Measurements from ENCODE around the gene NOLC1. TPM values are rescaled to one million over a fixed set of nuclear protein-coding genes. Genes with fewer than 3 reads are reported as not detected.

NOLC1 gene
- total RNA-seq, 1 experiment from 2014 or later: 168 TPM

GRCh38 chr10:102163342-102163989 lies 11.3 kb downstream of the NOLC1 start:
- intact Hi-C loops (cut with micrococcal nuclease): no loop called here
- ChIA-PET POLR2A (interaction anchor here (0.5 kb wide), 1 partner anchor 179 kb away, joined by 3 read pairs; no protein-coding TSS in a partner anchor), CTCF (interaction anchor here (0.6 to 2.5 kb wide), 2 partner anchors 183 to 1068 kb away, joined by 3 to 6 read pairs; no protein-coding TSS in a partner anchor)
- H3K4me1 Mint-ChIP-seq (ENCODE audit: insufficient read depth, unreplicated experiment): no peaks in the 10 kb centered on the region
- H3K4me3 Mint-ChIP-seq (ENCODE audit: unreplicated experiment): no peak overlapping the region
- H3K27me3 Mint-ChIP-seq (ENCODE audit: insufficient read depth, unreplicated experiment): no peaks in the 10 kb centered on the region
- BruUV-seq (replicated peaks): TSS peak; percentile 43
- H3K9me3 Mint-ChIP-seq (ENCODE audit: unreplicated experiment): no peaks in the 10 kb centered on the region
- peaks cover 51% of the 10 kb centered on the region for H3K36me3 Mint-ChIP-seq (ENCODE audit: insufficient read depth, unreplicated experiment)
- DNase-seq (ENCODE audit: unreplicated experiment): no peak
- TF ChIP-seq, protein P1, sequence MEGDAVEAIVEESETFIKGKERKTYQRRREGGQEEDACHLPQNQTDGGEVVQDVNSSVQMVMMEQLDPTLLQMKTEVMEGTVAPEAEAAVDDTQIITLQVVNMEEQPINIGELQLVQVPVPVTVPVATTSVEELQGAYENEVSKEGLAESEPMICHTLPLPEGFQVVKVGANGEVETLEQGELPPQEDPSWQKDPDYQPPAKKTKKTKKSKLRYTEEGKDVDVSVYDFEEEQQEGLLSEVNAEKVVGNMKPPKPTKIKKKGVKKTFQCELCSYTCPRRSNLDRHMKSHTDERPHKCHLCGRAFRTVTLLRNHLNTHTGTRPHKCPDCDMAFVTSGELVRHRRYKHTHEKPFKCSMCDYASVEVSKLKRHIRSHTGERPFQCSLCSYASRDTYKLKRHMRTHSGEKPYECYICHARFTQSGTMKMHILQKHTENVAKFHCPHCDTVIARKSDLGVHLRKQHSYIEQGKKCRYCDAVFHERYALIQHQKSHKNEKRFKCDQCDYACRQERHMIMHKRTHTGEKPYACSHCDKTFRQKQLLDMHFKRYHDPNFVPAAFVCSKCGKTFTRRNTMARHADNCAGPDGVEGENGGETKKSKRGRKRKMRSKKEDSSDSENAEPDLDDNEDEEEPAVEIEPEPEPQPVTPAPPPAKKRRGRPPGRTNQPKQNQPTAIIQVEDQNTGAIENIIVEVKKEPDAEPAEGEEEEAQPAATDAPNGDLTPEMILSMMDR (IDR thresholded peaks at IDR 0.05; ENCODE audit: unreplicated experiment): no peak
- no peak overlapping the region for H3K27ac Mint-ChIP-seq (ENCODE audit: low read depth, unreplicated experiment)

DNA sequence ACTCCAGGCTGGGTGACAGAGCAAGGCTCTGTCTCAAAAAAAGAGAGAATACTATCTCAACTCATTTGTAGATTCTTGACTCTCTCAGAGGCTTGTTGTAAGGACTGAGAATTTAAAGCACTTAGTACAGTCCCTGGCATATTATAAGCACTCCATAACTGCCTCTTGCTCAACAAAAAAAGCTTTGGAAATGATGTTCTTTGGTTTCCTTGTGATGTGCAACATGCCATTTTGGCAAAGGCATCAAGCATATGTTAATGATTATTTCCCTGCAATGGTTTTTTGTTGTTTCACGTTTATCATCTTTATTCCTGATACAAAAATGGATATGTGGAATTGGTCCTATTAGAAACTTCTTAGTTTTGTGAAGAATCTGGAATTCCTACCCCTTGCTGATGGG lies 15.7 kb downstream of the NOLC1 start:
- DNase-seq (ENCODE audit: unreplicated experiment): no peak
- TF ChIP-seq, protein P1 (IDR thresholded peaks at IDR 0.05; ENCODE audit: unreplicated experiment): no peak
- Mint-ChIP-seq H3K36me3 (ENCODE audit: insufficient read depth, unreplicated experiment) (peaks cover 7% of the 10 kb centered on the region), H3K9me3 (ENCODE audit: unreplicated experiment) (no peaks in the 10 kb centered on the region), H3K4me1 (ENCODE audit: insufficient read depth, unreplicated experiment) (peaks cover 5% of the 10 kb centered on the region), H3K27ac (ENCODE audit: low read depth, unreplicated experiment) (no peak overlapping the region), H3K27me3 (ENCODE audit: insufficient read depth, unreplicated experiment) (peaks cover 11% of the 10 kb centered on the region), H3K4me3 (ENCODE audit: unreplicated experiment) (no peak overlapping the region)
- CTCF ChIA-PET: interaction anchor here (0.8 to 8.6 kb wide), 9 partner anchors 9 to 302 kb away, joined by 3 to 72 read pairs (median 12); partner anchors contain the start of gene ELOVL3
- POLR2A ChIA-PET: interaction anchor here (1.2 kb wide), 1 partner anchor 53 kb away, joined by 3 read pairs; no protein-coding TSS in a partner anchor
- intact Hi-C loops (cut with micrococcal nuclease): loop anchor here (2.0 to 5.0 kb wide), 2 partner anchors 179 to 414 kb away; no protein-coding TSS in a partner anchor
- BruUV-seq (replicated peaks): no TSS peak

DNA sequence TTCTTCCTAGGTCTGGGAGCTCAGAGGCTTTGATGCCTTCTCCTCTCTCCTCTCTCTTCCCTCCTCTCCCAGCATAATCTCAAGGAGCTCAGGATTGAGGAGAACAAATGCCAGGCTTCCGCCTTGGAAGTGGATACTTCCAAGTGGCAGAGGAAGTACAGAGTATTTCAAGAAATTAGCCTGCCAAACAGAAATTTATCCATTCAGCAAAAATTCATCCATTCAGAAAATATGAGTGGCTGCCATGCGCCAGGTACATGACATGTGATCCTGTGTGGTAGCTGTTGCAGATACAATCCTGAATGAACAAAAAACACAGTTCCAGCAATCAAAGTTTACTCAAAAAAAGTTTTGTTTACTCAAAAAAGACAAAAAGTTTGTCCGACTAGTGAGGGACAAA lies 18.4 kb downstream of the NOLC1 start:
- Mint-ChIP-seq H3K9me3 (ENCODE audit: unreplicated experiment) (no peaks in the 10 kb centered on the region), H3K27ac (ENCODE audit: low read depth, unreplicated experiment) (no peak overlapping the region), H3K4me3 (ENCODE audit: unreplicated experiment) (peak overlapping the region; percentile 21), H3K36me3 (ENCODE audit: insufficient read depth, unreplicated experiment) (no peaks in the 10 kb centered on the region), H3K4me1 (ENCODE audit: insufficient read depth, unreplicated experiment) (peaks cover 5% of the 10 kb centered on the region), H3K27me3 (ENCODE audit: insufficient read depth, unreplicated experiment) (peaks cover 11% of the 10 kb centered on the region)
- CTCF ChIA-PET: interaction anchor here (0.6 to 8.6 kb wide), 13 partner anchors 9 to 1275 kb away, joined by 3 to 72 read pairs (median 7); partner anchors contain the start of gene ELOVL3
- no TSS peak for BruUV-seq (replicated peaks)
- no peak for DNase-seq (ENCODE audit: unreplicated experiment)
- intact Hi-C loops (cut with micrococcal nuclease): no loop called here
- TF ChIP-seq, protein P1 (IDR thresholded peaks at IDR 0.05; ENCODE audit: unreplicated experiment): no peak
- POLR2A ChIA-PET: interaction anchor here (0.9 to 1.4 kb wide), 2 partner anchors 17 to 262 kb away, joined by 4 read pairs; partner anchors contain the start of gene CUEDC2

DNA sequence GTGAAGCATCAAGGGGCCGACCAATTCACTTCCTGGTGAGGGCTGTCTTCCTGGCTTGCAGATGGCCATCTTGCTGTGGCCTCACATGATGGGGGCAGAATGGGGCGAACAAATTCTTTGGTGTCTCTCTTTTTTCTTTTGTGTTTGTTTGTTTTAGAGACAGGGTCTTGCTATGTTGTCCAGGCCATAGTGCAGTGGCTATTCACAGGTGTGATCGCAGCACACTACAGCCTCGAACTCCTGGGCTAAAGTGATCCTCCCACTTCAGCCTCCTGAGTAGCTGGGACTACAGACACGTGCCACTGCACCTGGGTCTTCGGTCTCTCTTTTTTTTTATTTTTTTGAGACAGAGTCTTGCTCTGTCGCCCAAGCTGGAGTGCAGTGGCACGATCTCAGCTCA lies 20.1 kb downstream of the NOLC1 start:
- Mint-ChIP-seq H3K27me3 (ENCODE audit: insufficient read depth, unreplicated experiment) (peaks cover 22% of the 10 kb centered on the region), H3K4me1 (ENCODE audit: insufficient read depth, unreplicated experiment) (peaks cover 5% of the 10 kb centered on the region), H3K36me3 (ENCODE audit: insufficient read depth, unreplicated experiment) (no peaks in the 10 kb centered on the region), H3K9me3 (ENCODE audit: unreplicated experiment) (no peaks in the 10 kb centered on the region), H3K27ac (ENCODE audit: low read depth, unreplicated experiment) (no peak overlapping the region), H3K4me3 (ENCODE audit: unreplicated experiment) (no peak overlapping the region)
- intact Hi-C loops (cut with micrococcal nuclease): no loop called here
- DNase-seq (ENCODE audit: unreplicated experiment): no peak
- BruUV-seq (replicated peaks): no TSS peak
- TF ChIP-seq, protein P1 (IDR thresholded peaks at IDR 0.05; ENCODE audit: unreplicated experiment): no peak
- POLR2A ChIA-PET: interaction anchor here (0.6 kb wide), 1 partner anchor 223 kb away, joined by 4 read pairs; the partner anchor contains the start of gene NFKB2
- CTCF ChIA-PET: interaction anchor here (0.6 to 8.6 kb wide), 3 partner anchors 57 to 230 kb away, joined by 4 to 72 read pairs (median 5); no protein-coding TSS in a partner anchor

All from MCF 10A (cell line).